ENCODE measurements around the gene SVOP.
A peak's percentile ranks its signal among the peaks of the same experiment; 100 is the strongest.
"Not testable (repeated sequence)": the region's sequence is repeated elsewhere in the genome, so short reads cannot be mapped to it uniquely, and the experiment has no call there.

Gene SVOP

GRCh38 chr12:109047081-109047805 is 26.4 kb upstream of the SVOP start:
- no peak for DNase-seq (ENCODE audit: low read depth)
- no peak for TF ChIP-seq CTCF (IDR thresholded peaks at IDR 0.05; ENCODE audit: low read length, missing control alignments)
- H3K4me3 ChIP-seq (replicated peaks; ENCODE audit: low read depth, low read length): no peak overlapping the region

GRCh38 chr12:109044241-109044640 is 23.4 kb upstream of the SVOP start:
- no peak for DNase-seq (ENCODE audit: low read depth)
- H3K4me3 ChIP-seq (replicated peaks; ENCODE audit: low read depth, low read length): no peak overlapping the region
- no peak for TF ChIP-seq CTCF (IDR thresholded peaks at IDR 0.05; ENCODE audit: low read length, missing control alignments)

GRCh38 chr12:109036975-109037374 is 16.1 kb upstream of the SVOP start:
- no peak for TF ChIP-seq CTCF (IDR thresholded peaks at IDR 0.05; ENCODE audit: low read length, missing control alignments)
- H3K4me3 ChIP-seq (replicated peaks; ENCODE audit: low read depth, low read length): no peak overlapping the region
- no peak for DNase-seq (ENCODE audit: low read depth)

DNA sequence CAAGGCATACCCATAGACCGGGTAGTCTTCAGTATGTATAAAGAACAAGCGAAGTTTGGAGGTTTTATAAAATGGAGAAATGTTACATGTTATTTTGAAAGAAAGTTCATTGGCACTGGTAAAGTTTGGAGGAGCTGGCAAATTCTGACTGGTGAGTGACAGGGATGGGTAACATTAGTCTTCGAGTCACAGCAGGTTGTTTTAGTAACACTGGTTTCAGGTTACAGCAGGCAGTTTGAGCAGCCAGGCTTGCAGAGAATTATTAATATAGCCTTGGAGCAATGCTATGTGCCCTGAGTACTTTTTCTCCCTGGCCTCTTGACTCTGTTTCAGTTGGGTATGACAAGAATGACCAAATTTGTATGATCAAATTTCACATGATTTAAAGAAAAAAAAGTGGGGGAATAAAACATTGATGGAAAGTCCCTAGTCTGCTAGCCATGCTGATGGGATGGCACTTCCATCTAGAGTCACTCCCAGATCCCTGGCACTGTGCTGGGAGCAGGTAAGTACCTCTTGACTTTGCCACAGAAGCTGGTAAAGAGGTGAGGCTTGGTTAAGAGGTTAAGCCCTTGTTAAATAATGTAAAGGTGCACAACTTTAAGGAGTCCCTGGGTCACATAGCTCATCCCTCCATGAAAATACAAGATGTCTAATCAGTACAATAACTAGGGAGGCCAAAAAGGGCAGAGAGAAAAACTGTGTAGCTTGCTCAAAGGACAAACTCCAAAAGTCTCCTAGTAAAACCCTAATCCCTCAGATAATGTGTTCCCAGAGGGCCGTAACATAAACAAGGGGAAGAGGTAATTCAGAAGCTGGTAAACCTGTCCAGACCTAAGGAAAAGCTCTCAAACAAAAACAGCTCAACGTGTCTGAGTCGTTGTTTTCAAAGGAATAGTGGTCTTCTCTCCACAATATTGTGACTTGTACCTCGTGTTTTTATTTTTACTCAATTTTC is 12.7 kb upstream of the SVOP start:
- TF ChIP-seq CTCF (IDR thresholded peaks at IDR 0.05; ENCODE audit: low read length, missing control alignments): no peak
- no peak overlapping the region for H3K4me3 ChIP-seq (replicated peaks; ENCODE audit: low read depth, low read length)
- no peak for DNase-seq (ENCODE audit: low read depth)

- H3K4me3 ChIP-seq (replicated peaks; ENCODE audit: low read depth, low read length): no peak overlapping the region
- TF ChIP-seq CTCF (IDR thresholded peaks at IDR 0.05; ENCODE audit: low read length, missing control alignments): no peak
- DNase-seq (ENCODE audit: low read depth): no peak
Measured at GRCh38 chr12:109029411-109029810, 8.5 kb upstream of the SVOP start.

GRCh38 chr12:109028624-109029023 is 7.8 kb upstream of the SVOP start:
- not testable (repeated sequence) for DNase-seq (ENCODE audit: low read depth)

GRCh38 chr12:109027767-109028166 is 6.9 kb upstream of the SVOP start:
- no peak overlapping the region for H3K4me3 ChIP-seq (replicated peaks; ENCODE audit: low read depth, low read length)
- TF ChIP-seq CTCF (IDR thresholded peaks at IDR 0.05; ENCODE audit: low read length, missing control alignments): no peak
- peak; percentile 49 for DNase-seq (ENCODE audit: low read depth)

More at GRCh38 chr12:109028624-109029023, 7.8 kb upstream of the SVOP start:
- not testable (repeated sequence) for H3K4me3 ChIP-seq (replicated peaks; ENCODE audit: low read depth, low read length)
